Nephron (organoid): ENCODE results near the gene HRAS.

Source experiments
- H3K27ac Mint-ChIP-seq, 3 experiments: 2 replicates each; pipeline ENCODE4 v1.8.0; 2020; ENCODE audit warnings: mixed read lengths in 3 of 3, mild to moderate bottlenecking in 2 of 3, moderate library complexity in 1 of 3
- H3K27me3 Mint-ChIP-seq: 2 replicates; pipeline ENCODE4 v1.8.0; 2021; ENCODE audit warnings: low read depth, mild to moderate bottlenecking, moderate library complexity, mixed read lengths
- H3K36me3 Mint-ChIP-seq: 2 replicates; pipeline ENCODE4 v1.8.0; 2020; ENCODE audit warnings: low read depth, mixed read lengths
- H3K4me1 Mint-ChIP-seq: 2 replicates; pipeline ENCODE4 v1.8.0; 2020; ENCODE audit warnings: mixed read lengths
- H3K4me3 Mint-ChIP-seq, 3 experiments: 2 replicates each; pipeline ENCODE4 v1.8.0; 2020; ENCODE audit warnings: mild to moderate bottlenecking in 3 of 3, mixed read lengths in 3 of 3, moderate library complexity in 2 of 3
- H3K9me3 Mint-ChIP-seq: 2 replicates; pipeline ENCODE4 v1.8.0; 2020; ENCODE audit warnings: mixed read lengths
- TF ChIP-seq, protein P1 (sequence below), 3 experiments: fragments of 200-600 bp; sonication (generic); IDR thresholded peaks; one replicate each; pipeline ENCODE4 v1.5.0; 2021; ENCODE audit warnings: antibody characterized with exemption in 3 of 3; ENCODE audit not compliant: unreplicated experiment in 3 of 3

Gene HRAS

DNA sequence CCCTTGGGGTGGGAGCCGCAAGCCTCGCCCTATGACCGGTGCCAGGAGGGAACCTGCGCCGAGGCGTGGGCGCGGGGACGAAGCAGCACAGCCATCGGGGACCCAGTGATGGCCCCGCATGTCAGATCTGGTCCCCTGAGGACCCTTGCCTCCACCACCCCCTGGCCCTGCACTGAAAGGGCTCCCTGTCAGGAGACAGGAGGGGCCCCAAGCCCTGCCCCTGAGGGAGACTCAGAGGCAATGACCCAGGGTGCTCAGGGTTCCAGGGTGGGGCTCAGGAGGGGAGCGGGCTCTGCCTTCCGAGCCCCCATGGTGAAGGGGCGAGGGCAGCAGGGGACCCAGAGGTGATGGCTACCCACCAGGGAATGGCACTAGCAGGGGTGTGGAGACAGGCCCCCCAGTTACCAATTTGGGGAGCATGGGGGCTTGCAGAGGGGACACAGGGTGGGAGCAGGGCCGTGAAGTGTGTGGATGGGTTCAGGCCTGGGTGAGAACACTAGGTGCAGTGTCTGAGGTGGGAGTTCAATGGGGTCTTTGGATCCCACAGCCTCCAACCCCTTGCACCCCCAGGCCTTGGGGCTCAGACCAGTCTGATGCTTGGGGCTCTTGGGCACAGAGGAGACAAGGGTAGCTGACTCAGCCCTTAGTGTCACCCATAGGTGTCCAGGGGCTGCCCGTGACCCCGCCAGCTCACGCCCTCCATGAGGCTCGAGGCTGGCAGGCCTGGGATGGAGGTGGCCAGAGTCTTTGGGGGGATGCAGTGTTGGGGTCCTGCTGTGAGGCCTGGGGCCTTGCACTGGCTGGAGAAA lies 2.5 kb upstream of the HRAS start:
- Mint-ChIP-seq H3K9me3 (no peaks in the 10 kb centered on the region), H3K27me3 (peaks cover 23% of the 10 kb centered on the region), H3K36me3 (no peaks in the 10 kb centered on the region), H3K4me3 (peak overlapping the region; percentile 39 to 71 (median 67)), H3K4me1 (peaks cover 4% of the 10 kb centered on the region), H3K27ac (no peak overlapping the region)
- TF ChIP-seq, protein P1, sequence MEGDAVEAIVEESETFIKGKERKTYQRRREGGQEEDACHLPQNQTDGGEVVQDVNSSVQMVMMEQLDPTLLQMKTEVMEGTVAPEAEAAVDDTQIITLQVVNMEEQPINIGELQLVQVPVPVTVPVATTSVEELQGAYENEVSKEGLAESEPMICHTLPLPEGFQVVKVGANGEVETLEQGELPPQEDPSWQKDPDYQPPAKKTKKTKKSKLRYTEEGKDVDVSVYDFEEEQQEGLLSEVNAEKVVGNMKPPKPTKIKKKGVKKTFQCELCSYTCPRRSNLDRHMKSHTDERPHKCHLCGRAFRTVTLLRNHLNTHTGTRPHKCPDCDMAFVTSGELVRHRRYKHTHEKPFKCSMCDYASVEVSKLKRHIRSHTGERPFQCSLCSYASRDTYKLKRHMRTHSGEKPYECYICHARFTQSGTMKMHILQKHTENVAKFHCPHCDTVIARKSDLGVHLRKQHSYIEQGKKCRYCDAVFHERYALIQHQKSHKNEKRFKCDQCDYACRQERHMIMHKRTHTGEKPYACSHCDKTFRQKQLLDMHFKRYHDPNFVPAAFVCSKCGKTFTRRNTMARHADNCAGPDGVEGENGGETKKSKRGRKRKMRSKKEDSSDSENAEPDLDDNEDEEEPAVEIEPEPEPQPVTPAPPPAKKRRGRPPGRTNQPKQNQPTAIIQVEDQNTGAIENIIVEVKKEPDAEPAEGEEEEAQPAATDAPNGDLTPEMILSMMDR (IDR thresholded peaks at IDR 0.05; ENCODE audit: unreplicated experiment in 3 of 3) = no peak

DNA sequence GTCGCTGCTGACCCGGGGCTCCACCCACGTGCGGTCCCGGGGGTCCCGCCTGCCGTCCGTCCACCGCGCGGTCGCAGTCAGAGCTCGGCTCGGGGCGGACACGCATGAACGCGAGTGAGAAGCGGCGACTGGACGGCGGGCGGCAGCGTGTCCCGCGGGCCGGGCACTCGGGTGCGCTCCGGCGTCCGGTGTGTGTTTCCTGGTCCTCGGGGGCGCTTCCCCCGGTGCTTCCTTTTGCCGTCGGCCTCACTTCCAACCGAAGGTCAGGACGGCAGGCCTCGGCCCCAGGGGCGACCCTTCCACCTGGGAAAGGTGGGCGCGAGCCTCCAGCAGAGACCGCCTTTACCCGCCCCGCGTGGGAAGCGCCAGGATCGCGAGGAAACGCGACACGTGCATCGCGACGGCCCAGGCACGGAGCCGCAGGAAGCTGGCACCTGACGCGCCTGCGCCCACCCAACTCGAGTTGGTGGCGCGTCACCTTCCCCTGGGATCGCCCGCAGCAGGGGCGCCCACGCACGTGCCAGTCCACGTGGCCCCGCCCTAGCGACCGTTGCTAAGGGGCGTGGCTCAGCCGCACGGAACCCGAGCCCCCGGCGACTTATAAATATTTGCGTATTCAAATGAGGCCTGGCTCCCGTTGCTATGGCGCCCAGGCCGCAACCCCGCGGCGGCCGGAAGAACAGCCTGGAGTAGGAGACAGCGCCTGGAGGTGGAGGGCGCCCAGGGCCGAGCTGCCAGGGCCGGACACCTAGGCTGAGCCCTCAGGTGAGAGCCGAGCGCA lies 1.7 kb upstream of the HRAS start, which contains the start of gene LRRC56:
TSS of gene LRRC56 (plus strand) at position 687 of the 781 bp plus-strand sequence. CDS start 3,158 bp downstream, outside the sequence.
- TF ChIP-seq, protein P1 (IDR thresholded peaks at IDR 0.05; ENCODE audit: unreplicated experiment in 3 of 3) = no peak
- H3K4me1 Mint-ChIP-seq = peaks cover 4% of the 10 kb centered on the region
- peak within 1 kb of the TSS; percentile 93 to 96 (median 95) for H3K4me3 Mint-ChIP-seq
- H3K36me3 Mint-ChIP-seq = no peaks in the 10 kb centered on the region
- no peaks in the 10 kb centered on the region for H3K9me3 Mint-ChIP-seq
- H3K27me3 Mint-ChIP-seq = peaks cover 23% of the 10 kb centered on the region
- H3K27ac Mint-ChIP-seq = peak within 1 kb of the TSS in 2 of 3 experiments; percentile 91 to 95

DNA sequence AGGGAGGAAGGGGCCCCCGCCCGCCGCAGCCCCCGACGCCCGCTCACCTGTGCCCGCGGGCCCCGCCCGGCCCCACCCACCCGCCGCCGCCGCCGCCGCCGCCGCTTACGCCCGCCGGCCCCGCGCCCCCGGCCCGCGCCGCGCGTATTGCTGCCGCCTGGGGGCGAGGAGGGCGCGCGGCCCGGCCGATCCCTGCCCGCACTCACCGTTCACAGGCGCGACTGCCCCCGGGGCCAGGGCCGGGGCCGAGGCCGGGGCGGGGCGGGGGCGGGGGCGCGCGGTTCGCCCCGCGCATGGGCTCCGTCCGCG lies 212 bp downstream of the HRAS start:
- Mint-ChIP-seq H3K4me3 (no peak overlapping the region), H3K36me3 (no peaks in the 10 kb centered on the region), H3K27ac (no peak overlapping the region), H3K27me3 (peaks cover 23% of the 10 kb centered on the region), H3K4me1 (peaks cover 4% of the 10 kb centered on the region), H3K9me3 (no peaks in the 10 kb centered on the region)
- TF ChIP-seq, protein P1 (IDR thresholded peaks at IDR 0.05; ENCODE audit: unreplicated experiment in 3 of 3) = no peak

DNA sequence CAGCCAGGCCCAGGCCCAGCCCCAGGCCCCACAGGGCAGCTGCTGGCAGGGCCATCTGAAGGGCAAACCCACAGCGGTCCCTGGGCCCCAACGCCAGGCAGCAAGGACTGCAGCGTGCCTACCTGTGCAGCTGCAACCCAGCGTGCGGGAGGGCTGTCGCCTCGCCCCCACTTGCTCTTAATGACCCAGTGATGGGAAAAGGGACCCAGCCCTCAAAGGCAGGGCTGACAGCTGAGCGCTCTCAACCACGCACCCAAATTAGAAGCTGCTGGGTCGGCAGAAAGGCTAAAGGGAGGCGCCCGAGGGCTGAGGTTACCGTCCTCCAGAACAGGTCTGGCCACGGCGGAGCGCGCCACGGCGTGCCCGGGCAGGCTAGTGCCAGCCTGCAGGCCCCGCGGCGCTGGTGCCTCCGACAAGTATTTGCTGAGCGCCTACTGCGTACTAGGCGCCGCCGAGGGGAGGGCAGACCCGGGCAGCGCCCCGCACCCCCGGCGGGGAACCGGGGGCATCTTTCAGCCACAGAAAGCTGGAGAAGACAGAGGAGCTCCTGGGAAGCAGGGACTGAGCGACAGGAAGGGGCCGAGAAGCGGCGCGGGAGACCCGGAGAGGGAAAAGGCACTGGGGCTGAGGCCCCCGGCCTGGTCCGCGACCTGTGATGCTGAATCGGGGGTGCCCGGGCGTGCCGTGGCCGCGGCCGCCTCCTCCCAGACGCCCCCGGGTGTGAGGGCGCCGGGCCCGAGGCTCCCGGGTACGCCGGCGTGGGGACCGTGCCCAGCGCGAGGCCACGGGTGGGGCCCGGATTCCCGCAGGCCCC lies 773 bp downstream of the HRAS start:
- Mint-ChIP-seq H3K36me3 (no peaks in the 10 kb centered on the region), H3K4me1 (peaks cover 4% of the 10 kb centered on the region), H3K4me3 (peak overlapping the region; percentile 74 to 79 (median 75)), H3K27me3 (peaks cover 21% of the 10 kb centered on the region), H3K9me3 (no peaks in the 10 kb centered on the region), H3K27ac (no peak overlapping the region)
- TF ChIP-seq, protein P1 (IDR thresholded peaks at IDR 0.05; ENCODE audit: unreplicated experiment in 3 of 3) = no peak

DNA sequence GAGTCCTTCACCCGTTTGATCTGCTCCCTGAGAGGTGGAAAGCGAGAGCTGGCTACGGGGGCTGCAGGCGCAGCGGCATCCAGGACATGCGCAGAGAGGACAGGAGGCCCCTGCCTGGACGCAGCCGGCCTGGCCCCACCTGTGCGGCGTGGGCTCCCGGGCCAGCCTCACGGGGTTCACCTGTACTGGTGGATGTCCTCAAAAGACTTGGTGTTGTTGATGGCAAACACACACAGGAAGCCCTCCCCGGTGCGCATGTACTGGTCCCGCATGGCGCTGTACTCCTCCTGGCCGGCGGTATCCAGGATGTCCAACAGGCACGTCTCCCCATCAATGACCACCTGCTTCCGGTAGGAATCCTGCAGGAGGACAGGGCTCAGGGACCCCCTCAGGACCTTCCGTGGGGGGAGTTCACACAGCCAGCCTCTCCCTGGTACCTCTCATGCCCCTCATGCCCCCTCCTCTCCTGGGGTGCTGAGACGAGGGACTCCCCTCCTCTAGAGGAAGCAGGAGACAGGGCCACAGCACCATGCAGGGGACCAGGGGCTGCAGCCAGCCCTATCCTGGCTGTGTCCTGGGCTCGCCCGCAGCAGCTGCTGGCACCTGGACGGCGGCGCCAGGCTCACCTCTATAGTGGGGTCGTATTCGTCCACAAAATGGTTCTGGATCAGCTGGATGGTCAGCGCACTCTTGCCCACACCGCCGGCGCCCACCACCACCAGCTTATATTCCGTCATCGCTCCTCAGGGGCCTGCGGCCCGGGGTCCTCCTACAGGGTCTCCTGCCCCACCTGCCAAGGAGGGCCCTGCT lies 1.6 kb downstream of the HRAS start:
- TF ChIP-seq, protein P1 (IDR thresholded peaks at IDR 0.05; ENCODE audit: unreplicated experiment in 3 of 3) = no peak
- Mint-ChIP-seq H3K27me3 (peaks cover 16% of the 10 kb centered on the region), H3K4me1 (peaks cover 4% of the 10 kb centered on the region), H3K9me3 (no peaks in the 10 kb centered on the region), H3K36me3 (no peaks in the 10 kb centered on the region), H3K27ac (no peak overlapping the region), H3K4me3 (peak overlapping the region; percentile 47 to 74 (median 71))
